NCI-H345 treated with DMSO at 0.1 percent for 48 hours (cell line): ENCODE results near the gene HECTD2.

ENCODE experiments used
- DNase-seq: peaks from one replicate; lab custom pipeline; 2025; ENCODE audit not compliant: unreplicated experiment; lab: John Stamatoyannopoulos, UW

HECTD2 gene

GRCh38 chr10:91564026-91564425, 153.9 kb downstream of the HECTD2 start:
- DNase-seq = no peak
